Measurements from ENCODE around the gene B4GALT3. TPM values are rescaled to one million over a fixed set of nuclear protein-coding genes. Genes with fewer than 3 reads are reported as not detected.
A peak's percentile ranks its signal among the peaks of the same experiment; 100 is the strongest.

Gene B4GALT3
- total RNA-seq, 4 donors from 2014 or later, result 26.9 to 36.6 (median 30.0) TPM

DNA sequence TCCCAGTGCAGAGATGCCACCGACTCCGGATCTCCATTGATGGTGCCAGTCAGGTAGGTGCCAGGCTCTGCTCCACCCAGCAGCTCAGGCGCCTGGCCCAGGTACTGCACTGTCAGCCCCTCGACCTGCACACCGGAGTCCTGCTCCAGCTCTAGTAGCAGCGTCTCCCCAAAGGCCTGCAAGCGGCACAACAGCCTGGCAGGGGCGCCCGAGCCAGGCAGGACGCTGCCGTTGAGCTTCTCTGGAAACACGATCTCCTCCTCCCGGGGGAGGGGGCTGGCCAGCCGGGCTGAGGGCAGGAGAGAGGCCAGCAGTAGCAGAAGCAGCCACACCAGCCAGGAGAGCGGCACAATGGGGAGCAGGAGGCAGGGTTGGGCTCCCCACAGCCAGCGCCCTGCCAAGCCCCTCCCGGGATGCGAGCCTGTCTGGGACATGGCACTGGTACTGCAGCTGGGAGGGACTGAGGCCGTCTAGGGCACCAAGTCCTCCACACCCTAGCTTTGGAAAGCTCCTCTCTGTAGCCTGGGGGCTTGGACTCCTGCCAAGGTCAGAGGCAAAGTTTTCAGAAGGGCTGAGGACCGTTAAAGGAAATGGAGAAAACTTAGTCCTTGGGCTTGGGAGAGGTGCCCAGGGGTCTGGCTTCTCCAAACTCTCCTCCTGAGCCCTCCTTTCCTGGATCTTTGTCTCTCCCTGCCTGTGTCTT lies 21.0 kb upstream of the B4GALT3 start:
- Histone ChIP-seq H3K4me1 (peaks cover 80% of the 10 kb centered on the region), H3K4me3 (peak overlapping the region; percentile 45), H3K27me3 (no peaks in the 10 kb centered on the region), H3K27ac (peak overlapping the region; percentile 98), H3K36me3 (peaks cover under 1% of the 10 kb centered on the region), H3K9me3 (no peaks in the 10 kb centered on the region)
- WGBS, result 14% methylated on average over 12 of the region's 20 CpGs
- peak in 1 of 2 donors; percentile 90 for DNase-seq (ENCODE audit: low spot score in 2 of 2)
- no peak for TF ChIP-seq POLR2A (IDR thresholded peaks at IDR 0.05)

DNA sequence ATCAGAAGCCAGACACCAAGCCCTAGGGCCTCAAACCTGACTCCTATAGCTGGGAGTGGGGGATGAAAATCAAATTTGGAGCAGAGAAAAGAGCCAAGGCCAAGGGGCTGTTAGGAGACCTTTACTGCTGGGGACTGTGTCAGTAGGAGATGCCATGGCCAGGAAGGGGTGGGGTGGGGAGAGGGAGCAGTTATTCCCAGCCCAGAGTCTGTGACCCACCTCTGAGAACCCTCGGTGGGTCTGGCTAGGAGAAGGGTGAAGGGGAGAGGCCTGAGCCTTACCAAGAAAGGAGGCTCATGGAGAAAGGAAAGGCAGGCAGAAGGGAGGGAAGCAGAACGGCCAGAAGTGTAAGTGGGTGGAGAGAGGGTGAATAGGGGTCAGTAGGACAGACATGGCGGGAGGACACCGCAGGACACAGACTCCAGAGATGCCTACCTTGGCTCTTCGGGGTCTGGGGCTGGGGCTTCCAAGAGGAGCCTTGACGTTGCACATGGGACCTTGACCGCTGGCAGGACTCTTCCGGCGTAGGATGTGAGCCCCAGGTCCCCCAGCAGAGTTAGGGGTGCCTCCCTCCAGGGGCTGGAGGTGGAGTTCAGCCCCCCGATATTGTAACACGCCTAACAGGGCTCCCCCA lies 20.4 kb upstream of the B4GALT3 start:
- H3K36me3 ChIP-seq, result no peaks in the 10 kb centered on the region
- H3K27me3 ChIP-seq, result no peaks in the 10 kb centered on the region
- H3K4me3 ChIP-seq, result peak overlapping the region; percentile 45
- TF ChIP-seq POLR2AphosphoS5 (IDR thresholded peaks at IDR 0.05), result no peak
- TF ChIP-seq EP300 (IDR thresholded peaks at IDR 0.05), result no peak
- no peak for TF ChIP-seq POLR2A (IDR thresholded peaks at IDR 0.05)
- TF ChIP-seq, protein P1, sequence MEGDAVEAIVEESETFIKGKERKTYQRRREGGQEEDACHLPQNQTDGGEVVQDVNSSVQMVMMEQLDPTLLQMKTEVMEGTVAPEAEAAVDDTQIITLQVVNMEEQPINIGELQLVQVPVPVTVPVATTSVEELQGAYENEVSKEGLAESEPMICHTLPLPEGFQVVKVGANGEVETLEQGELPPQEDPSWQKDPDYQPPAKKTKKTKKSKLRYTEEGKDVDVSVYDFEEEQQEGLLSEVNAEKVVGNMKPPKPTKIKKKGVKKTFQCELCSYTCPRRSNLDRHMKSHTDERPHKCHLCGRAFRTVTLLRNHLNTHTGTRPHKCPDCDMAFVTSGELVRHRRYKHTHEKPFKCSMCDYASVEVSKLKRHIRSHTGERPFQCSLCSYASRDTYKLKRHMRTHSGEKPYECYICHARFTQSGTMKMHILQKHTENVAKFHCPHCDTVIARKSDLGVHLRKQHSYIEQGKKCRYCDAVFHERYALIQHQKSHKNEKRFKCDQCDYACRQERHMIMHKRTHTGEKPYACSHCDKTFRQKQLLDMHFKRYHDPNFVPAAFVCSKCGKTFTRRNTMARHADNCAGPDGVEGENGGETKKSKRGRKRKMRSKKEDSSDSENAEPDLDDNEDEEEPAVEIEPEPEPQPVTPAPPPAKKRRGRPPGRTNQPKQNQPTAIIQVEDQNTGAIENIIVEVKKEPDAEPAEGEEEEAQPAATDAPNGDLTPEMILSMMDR (IDR thresholded peaks at IDR 0.05), result no peak
- DNase-seq (ENCODE audit: low spot score in 2 of 2), result no peak
- H3K9me3 ChIP-seq, result no peaks in the 10 kb centered on the region
- H3K4me1 ChIP-seq, result peaks cover 74% of the 10 kb centered on the region
- 38% methylated on average over 11 of the region's 11 CpGs for WGBS
- H3K27ac ChIP-seq, result peak overlapping the region; percentile 98

DNA sequence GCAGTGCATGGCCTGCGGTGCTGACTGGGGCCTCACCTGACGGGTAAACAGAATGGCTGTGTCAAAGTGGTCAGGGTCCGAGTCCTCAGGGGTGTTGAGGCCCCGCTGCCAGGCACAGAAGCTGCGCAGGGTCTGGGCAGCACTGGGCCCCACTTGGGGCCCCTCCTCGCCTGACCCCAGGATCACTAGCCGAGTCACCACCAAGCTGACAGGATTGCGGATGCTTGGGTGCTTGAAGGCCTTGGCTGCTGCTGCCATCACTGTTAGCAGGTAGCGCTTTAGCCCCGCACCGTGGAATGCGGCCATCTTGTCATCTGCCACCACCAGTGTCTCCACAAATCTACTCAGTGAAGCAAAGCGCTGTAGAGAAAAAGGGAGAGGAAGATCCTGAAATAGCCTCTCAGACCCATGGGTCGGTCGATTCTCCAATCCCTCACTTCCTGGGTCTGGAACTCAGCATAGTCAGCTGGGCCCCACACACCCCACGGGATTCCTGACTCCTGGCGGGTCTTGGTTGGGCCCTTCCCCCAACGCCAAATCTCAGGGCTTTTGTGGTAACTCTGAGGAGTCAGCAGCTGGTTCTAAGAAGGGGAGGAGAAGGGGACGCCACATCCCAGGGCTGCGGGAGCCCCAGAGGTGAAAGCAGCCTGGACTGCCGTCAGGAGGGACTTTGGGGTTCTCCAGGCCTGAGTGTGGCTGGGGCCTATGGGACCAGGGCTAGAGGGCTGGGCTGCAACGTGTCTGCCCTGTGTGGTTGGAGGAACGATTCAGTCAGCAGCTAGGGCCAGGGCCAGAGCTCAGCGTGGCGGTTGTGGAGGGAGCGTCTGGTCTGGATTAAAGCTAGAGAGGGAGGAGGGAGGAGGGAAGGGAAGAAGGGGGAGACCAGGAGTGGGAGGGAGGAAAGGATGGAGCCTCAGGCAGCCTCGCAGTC lies 19.5 kb upstream of the B4GALT3 start:
- 56% methylated on average over 23 of the region's 27 CpGs for WGBS
- Histone ChIP-seq H3K4me1 (peaks cover 81% of the 10 kb centered on the region), H3K36me3 (no peaks in the 10 kb centered on the region), H3K27me3 (no peaks in the 10 kb centered on the region), H3K9me3 (no peaks in the 10 kb centered on the region), H3K27ac (peak overlapping the region; percentile 98), H3K4me3 (peak overlapping the region; percentile 45)
- no peak for DNase-seq (ENCODE audit: low spot score in 2 of 2)
- TF ChIP-seq, protein P1 (IDR thresholded peaks at IDR 0.05), result no peak
- no peak for TF ChIP-seq POLR2AphosphoS5 (IDR thresholded peaks at IDR 0.05)
- TF ChIP-seq EP300 (IDR thresholded peaks at IDR 0.05), result no peak
- peak in 1 of 2 donors; percentile 22 for TF ChIP-seq POLR2A (IDR thresholded peaks at IDR 0.05)

DNA sequence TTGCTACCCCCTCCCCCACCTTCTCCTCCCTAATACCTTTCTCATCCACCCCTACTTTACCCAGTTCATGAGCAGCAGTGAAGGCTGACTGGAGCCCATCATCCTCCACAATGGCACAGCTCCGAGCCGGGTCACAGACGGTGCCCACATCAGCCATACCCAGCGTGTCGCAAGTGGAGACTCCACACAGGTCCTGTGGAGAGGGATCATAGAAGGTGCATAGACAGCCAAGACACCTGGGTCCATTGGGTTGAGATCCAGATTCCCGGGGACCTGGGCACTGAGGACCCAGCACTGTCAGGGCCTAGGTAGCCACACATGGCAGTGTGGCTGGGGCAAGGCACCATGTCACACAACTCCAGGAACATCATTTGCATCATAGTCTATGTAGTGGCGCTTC lies 18.8 kb upstream of the B4GALT3 start:
- TF ChIP-seq, protein P1 (IDR thresholded peaks at IDR 0.05), result no peak
- TF ChIP-seq POLR2A (IDR thresholded peaks at IDR 0.05) (no peak), EP300 (IDR thresholded peaks at IDR 0.05) (no peak), POLR2AphosphoS5 (IDR thresholded peaks at IDR 0.05) (no peak)
- H3K27ac ChIP-seq, result peak overlapping the region; percentile 98
- no peak for DNase-seq (ENCODE audit: low spot score in 2 of 2)
- no peaks in the 10 kb centered on the region for H3K27me3 ChIP-seq
- no peaks in the 10 kb centered on the region for H3K9me3 ChIP-seq
- 95% methylated on average over 6 of the region's 7 CpGs for WGBS
- peaks cover 75% of the 10 kb centered on the region for H3K4me1 ChIP-seq
- H3K4me3 ChIP-seq, result peak overlapping the region; percentile 45
- H3K36me3 ChIP-seq, result no peaks in the 10 kb centered on the region

DNA sequence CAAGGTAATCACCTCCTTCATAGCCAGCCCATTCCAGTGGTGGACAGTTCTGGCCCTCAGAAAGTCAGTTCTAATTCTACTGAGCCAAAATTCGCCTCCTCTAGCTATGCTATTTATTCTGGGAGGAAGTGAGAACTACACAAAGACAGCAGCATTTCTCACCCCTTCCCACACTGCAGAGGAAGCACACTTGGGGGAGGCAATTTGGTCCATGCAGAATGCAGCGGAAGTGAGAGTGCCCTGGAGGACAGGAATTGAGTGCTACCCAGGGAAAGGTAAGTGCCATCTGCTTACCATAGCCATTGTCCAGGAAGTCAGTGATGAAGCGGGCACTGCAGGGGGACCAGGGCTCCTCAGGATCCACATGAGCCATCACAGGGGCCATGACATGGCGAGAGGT lies 17.9 kb upstream of the B4GALT3 start:
- no peak for DNase-seq (ENCODE audit: low spot score in 2 of 2)
- Histone ChIP-seq H3K4me3 (no peak overlapping the region), H3K27me3 (no peaks in the 10 kb centered on the region), H3K9me3 (no peaks in the 10 kb centered on the region), H3K4me1 (peaks cover 69% of the 10 kb centered on the region), H3K27ac (no peak overlapping the region), H3K36me3 (no peaks in the 10 kb centered on the region)
- no peak for TF ChIP-seq POLR2A (IDR thresholded peaks at IDR 0.05)
- TF ChIP-seq EP300 (IDR thresholded peaks at IDR 0.05), result no peak
- TF ChIP-seq, protein P1 (IDR thresholded peaks at IDR 0.05), result no peak
- no peak for TF ChIP-seq POLR2AphosphoS5 (IDR thresholded peaks at IDR 0.05)
- 68% methylated on average over 4 of the region's 4 CpGs for WGBS
